ENCODE results near the gene ELOVL5.

- TF ChIP-seq CTCF (IDR thresholded peaks at IDR 0.05) (no peak), POLR2A (IDR thresholded peaks at IDR 0.05) (no peak), POLR2AphosphoS5 (IDR thresholded peaks at IDR 0.05) (no peak), EP300 (IDR thresholded peaks at IDR 0.05) (no peak)
These were observed 9.3 kb downstream of the ELOVL5 start for GRCh38 chr6:53339424-53339823.
